ENCODE measurements around the gene DYNC1H1.
A peak's percentile ranks its signal among the peaks of the same experiment; 100 is the strongest.

DYNC1H1 gene

DNA sequence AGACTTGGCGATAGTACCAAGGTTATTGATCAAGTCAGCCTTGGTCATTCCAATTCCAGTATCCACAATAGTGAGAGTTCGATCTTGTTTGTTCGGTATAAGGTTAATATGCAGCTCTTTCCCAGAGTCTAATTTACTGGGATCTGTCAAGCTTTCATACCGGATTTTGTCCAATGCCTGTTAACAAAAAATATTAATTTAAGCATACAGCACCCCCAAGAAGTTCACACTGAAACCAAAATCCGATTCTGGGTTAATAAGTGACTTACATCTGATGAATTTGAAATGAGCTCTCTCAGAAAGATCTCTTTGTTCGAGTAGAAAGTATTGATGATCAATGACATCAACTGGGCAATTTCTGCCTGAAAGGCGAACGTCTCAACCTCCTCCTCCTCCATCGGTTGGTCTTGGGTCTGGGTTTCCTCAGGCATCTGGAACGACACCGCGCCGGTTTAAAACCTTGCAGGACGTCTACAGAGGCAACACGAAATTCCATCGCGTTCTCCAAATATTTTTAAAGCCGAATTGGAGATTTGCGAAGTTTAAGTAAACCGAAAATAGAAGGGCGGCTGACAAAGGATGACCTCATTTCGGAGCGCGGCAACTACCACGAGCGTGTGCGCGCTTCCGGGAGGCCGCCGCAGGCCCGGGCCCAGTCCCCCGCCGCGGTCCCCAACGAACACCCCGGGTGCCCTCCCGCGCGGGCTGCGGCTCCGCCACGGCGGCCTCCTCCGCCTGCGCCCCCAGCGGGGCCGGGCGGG is 121.8 kb downstream of the DYNC1H1 start:
- Histone ChIP-seq H4K8ac (ENCODE audit: low read depth, low read length) (no peak overlapping the region), H3K9ac (ENCODE audit: low read depth, low read length, poor library complexity) (peak overlapping the region; percentile 80), H3K36me3 (replicated peaks in 1 of 2; ENCODE audit: control insufficient read depth in 2 of 2, insufficient read depth in 2 of 2, low read length in 2 of 2) (peaks cover 23 to 52% of the 10 kb centered on the region in 2 donors), H3K4me2 (ENCODE audit: insufficient read depth, low read length, poor library complexity, severe bottlenecking) (peak overlapping the region; percentile 67), H2BK15ac (ENCODE audit: low read length) (peak overlapping the region; percentile 27), H2AK5ac (ENCODE audit: low read depth, low read length) (peak overlapping the region; percentile 66), H4K91ac (ENCODE audit: low read depth, low read length, poor library complexity) (no peak overlapping the region), H2AFZ (ENCODE audit: low read length) (peak overlapping the region; percentile 47), H3K27ac (replicated peaks; ENCODE audit: low read length) (no peak overlapping the region), H3K9me3 (replicated peaks in 1 of 2; ENCODE audit: control insufficient read depth in 2 of 2, insufficient read depth in 1 of 2, low read depth in 1 of 2, low read length in 2 of 2) (no peaks in the 10 kb centered on the region), H3K23ac (ENCODE audit: low read depth, low read length, poor library complexity) (no peak overlapping the region), H3K14ac (ENCODE audit: low read length) (no peak overlapping the region), H3K18ac (ENCODE audit: low read length) (peak overlapping the region; percentile 94), H3K4me3 (ENCODE audit: low read length in 2 of 2) (peak overlapping the region; percentile 86 to 90), H3K4ac (ENCODE audit: low read length) (no peak overlapping the region), H3K79me1 (ENCODE audit: low read depth, low read length) (peaks cover 8% of the 10 kb centered on the region), H3K4me1 (ENCODE audit: control insufficient read depth in 2 of 2, insufficient read depth in 1 of 2, low read depth in 1 of 2, low read length in 2 of 2) (peaks cover 11 to 22% of the 10 kb centered on the region in 2 donors), H2BK120ac (ENCODE audit: low read depth, low read length) (no peak overlapping the region), H2BK12ac (ENCODE audit: low read length) (no peak overlapping the region), H3K27me3 (ENCODE audit: control insufficient read depth in 3 of 3, insufficient read depth in 3 of 3, low read depth in 1 of 3, low read length in 3 of 3) (no peaks in the 10 kb centered on the region), H2BK5ac (ENCODE audit: low read length) (no peak overlapping the region)
- DNase-seq (ENCODE audit: low spot score): no peak
- WGBS, 2 donors (ENCODE audit: extremely low coverage in 2 of 2, insufficient read length in 2 of 2, insufficient replicate concordance in 1 of 2): no CpG with 5 or more reads among the region's 49 CpGs

DNA sequence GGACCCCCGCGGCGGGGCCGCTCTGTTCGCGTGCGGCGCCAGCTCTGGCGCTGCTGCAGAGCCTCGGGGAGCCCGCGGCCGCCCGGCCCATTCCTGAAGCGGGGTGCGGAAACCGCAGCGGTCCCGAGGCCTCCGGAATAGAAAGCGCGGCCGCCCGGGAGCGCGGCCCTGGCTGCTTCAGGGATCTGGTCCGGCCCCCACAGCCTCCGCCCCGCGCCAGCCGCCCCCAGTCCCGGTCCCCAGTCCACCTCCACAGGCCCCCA is 122.3 kb downstream of the DYNC1H1 start:
- no peak for DNase-seq (ENCODE audit: low spot score)
- no peak overlapping the region for H3K27ac ChIP-seq (replicated peaks; ENCODE audit: low read length)
- no peaks in the 10 kb centered on the region for H3K27me3 ChIP-seq (ENCODE audit: control insufficient read depth in 3 of 3, insufficient read depth in 3 of 3, low read depth in 1 of 3, low read length in 3 of 3)
- H3K14ac ChIP-seq (ENCODE audit: low read length): no peak overlapping the region
- H2BK12ac ChIP-seq (ENCODE audit: low read length): no peak overlapping the region
- H3K23ac ChIP-seq (ENCODE audit: low read depth, low read length, poor library complexity): peak overlapping the region; percentile 99
- H3K79me1 ChIP-seq (ENCODE audit: low read depth, low read length): peaks cover 8% of the 10 kb centered on the region
- H2AFZ ChIP-seq (ENCODE audit: low read length): peak overlapping the region; percentile 86
- no peak overlapping the region for H3K4ac ChIP-seq (ENCODE audit: low read length)
- peaks cover 21 to 47% of the 10 kb centered on the region in 2 donors for H3K36me3 ChIP-seq (replicated peaks in 1 of 2; ENCODE audit: control insufficient read depth in 2 of 2, insufficient read depth in 2 of 2, low read length in 2 of 2)
- peaks cover 11 to 22% of the 10 kb centered on the region in 2 donors for H3K4me1 ChIP-seq (ENCODE audit: control insufficient read depth in 2 of 2, insufficient read depth in 1 of 2, low read depth in 1 of 2, low read length in 2 of 2)
- H3K4me3 ChIP-seq (ENCODE audit: low read length in 2 of 2): peak overlapping the region; percentile 86 to 90
- H4K91ac ChIP-seq (ENCODE audit: low read depth, low read length, poor library complexity): no peak overlapping the region
- H3K18ac ChIP-seq (ENCODE audit: low read length): peak overlapping the region; percentile 94
- WGBS, 2 donors (ENCODE audit: extremely low coverage in 2 of 2, insufficient read length in 2 of 2, insufficient replicate concordance in 1 of 2): no CpG with 5 or more reads among the region's 32 CpGs
- no peak overlapping the region for H4K8ac ChIP-seq (ENCODE audit: low read depth, low read length)
- peak overlapping the region; percentile 93 for H3K9ac ChIP-seq (ENCODE audit: low read depth, low read length, poor library complexity)
- peak overlapping the region; percentile 27 for H2BK15ac ChIP-seq (ENCODE audit: low read length)
- peak overlapping the region; percentile 66 for H2AK5ac ChIP-seq (ENCODE audit: low read depth, low read length)
- no peaks in the 10 kb centered on the region for H3K9me3 ChIP-seq (replicated peaks in 1 of 2; ENCODE audit: control insufficient read depth in 2 of 2, insufficient read depth in 1 of 2, low read depth in 1 of 2, low read length in 2 of 2)
- peak overlapping the region; percentile 93 for H2BK5ac ChIP-seq (ENCODE audit: low read length)
- H2BK120ac ChIP-seq (ENCODE audit: low read depth, low read length): no peak overlapping the region
- peak overlapping the region; percentile 67 for H3K4me2 ChIP-seq (ENCODE audit: insufficient read depth, low read length, poor library complexity, severe bottlenecking)

DNA sequence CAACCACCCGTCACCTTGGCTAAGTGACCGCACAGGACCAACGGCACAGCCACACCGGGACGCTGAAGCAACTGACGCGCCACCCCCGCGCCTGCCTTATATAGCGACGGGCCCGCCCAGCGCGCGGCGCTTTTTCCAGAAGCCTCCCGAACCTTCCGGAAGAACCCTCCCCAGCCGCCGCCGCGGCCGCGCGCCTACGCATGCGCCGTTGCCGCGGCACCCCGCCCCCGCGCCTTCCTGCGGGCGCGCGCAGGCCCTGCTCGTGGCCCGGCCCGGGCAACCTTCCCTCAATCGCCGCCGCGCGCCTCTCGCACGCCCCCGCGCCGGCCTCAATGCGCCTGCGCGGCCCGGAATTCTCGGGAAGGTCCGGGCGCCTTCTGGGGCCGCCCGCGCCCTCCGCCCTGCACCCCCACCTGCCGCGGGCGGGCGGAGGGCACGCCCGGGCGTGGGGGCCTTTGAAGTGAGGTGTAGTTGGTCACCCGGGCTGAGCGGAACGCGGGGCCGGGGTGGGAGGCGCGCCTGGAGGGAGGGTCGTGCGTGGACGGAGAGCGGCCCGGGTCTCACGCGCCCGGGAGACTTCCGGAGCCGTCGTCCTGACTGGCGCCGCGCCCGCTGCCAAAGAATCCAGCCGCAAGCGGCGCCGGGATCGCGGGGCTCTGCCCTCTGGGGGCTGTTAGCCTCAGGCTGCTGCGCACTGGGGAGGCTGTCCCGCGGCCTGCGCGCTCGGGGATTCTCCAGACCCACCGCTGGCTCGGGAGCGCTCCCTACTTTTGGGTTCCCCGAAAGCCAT is 122.8 kb downstream of the DYNC1H1 start, which contains the start of gene HSP90AA1:
HSP90AA1 (minus strand) TSS at position 73 of the 790 bp plus-strand sequence. CDS start 666 bp downstream, outside the sequence.
- no CpG with 5 or more reads among the region's 106 CpGs for WGBS, 2 donors (ENCODE audit: extremely low coverage in 2 of 2, insufficient read length in 2 of 2, insufficient replicate concordance in 1 of 2)
- DNase-seq (ENCODE audit: low spot score): peak; percentile 95
- H3K9me3 ChIP-seq (replicated peaks in 1 of 2; ENCODE audit: control insufficient read depth in 2 of 2, insufficient read depth in 1 of 2, low read depth in 1 of 2, low read length in 2 of 2): no peaks in the 10 kb centered on the region
- peak within 1 kb of the TSS; percentile 99 for H3K18ac ChIP-seq (ENCODE audit: low read length)
- peak within 1 kb of the TSS; percentile 93 for H3K9ac ChIP-seq (ENCODE audit: low read depth, low read length, poor library complexity)
- H2BK5ac ChIP-seq (ENCODE audit: low read length): peak within 1 kb of the TSS; percentile 93
- H2BK120ac ChIP-seq (ENCODE audit: low read depth, low read length): no peak within 1 kb of the TSS
- peak within 1 kb of the TSS; percentile 86 to 90 for H3K4me3 ChIP-seq (ENCODE audit: low read length in 2 of 2)
- peak within 1 kb of the TSS; percentile 99 for H3K23ac ChIP-seq (ENCODE audit: low read depth, low read length, poor library complexity)
- peak within 1 kb of the TSS; percentile 27 for H2BK15ac ChIP-seq (ENCODE audit: low read length)
- H3K27me3 ChIP-seq (ENCODE audit: control insufficient read depth in 3 of 3, insufficient read depth in 3 of 3, low read depth in 1 of 3, low read length in 3 of 3): no peaks in the 10 kb centered on the region
- H4K8ac ChIP-seq (ENCODE audit: low read depth, low read length): no peak within 1 kb of the TSS
- H3K27ac ChIP-seq (replicated peaks; ENCODE audit: low read length): peak within 1 kb of the TSS; percentile 87
- H4K91ac ChIP-seq (ENCODE audit: low read depth, low read length, poor library complexity): no peak within 1 kb of the TSS
- peak within 1 kb of the TSS; percentile 87 for H3K4me2 ChIP-seq (ENCODE audit: insufficient read depth, low read length, poor library complexity, severe bottlenecking)
- H3K79me1 ChIP-seq (ENCODE audit: low read depth, low read length): peaks cover 8% of the 10 kb centered on the region
- H2BK12ac ChIP-seq (ENCODE audit: low read length): no peak within 1 kb of the TSS
- peak within 1 kb of the TSS; percentile 78 for H3K14ac ChIP-seq (ENCODE audit: low read length)
- H3K4me1 ChIP-seq (ENCODE audit: control insufficient read depth in 2 of 2, insufficient read depth in 1 of 2, low read depth in 1 of 2, low read length in 2 of 2): peaks cover 11 to 22% of the 10 kb centered on the region in 2 donors
- H3K4ac ChIP-seq (ENCODE audit: low read length): no peak within 1 kb of the TSS
- H2AK5ac ChIP-seq (ENCODE audit: low read depth, low read length): peak within 1 kb of the TSS; percentile 71
- peak within 1 kb of the TSS; percentile 98 for H2AFZ ChIP-seq (ENCODE audit: low read length)
- peaks cover 19 to 42% of the 10 kb centered on the region in 2 donors for H3K36me3 ChIP-seq (replicated peaks in 1 of 2; ENCODE audit: control insufficient read depth in 2 of 2, insufficient read depth in 2 of 2, low read length in 2 of 2)

DNA sequence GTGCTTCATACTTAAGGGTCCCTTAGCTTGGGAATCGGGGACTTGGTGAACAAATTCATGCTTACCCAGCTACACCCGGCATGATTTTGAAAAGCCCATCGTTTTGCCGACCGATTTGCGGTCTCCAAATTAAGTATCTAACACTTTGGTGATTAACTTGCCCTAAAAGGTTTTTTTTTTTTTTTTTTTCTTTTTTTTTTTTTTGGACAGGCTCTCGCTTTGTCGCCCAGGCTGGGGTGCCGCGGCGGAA is 123.3 kb downstream of the DYNC1H1 start:
- no peak overlapping the region for H4K8ac ChIP-seq (ENCODE audit: low read depth, low read length)
- no peak overlapping the region for H2BK15ac ChIP-seq (ENCODE audit: low read length)
- peak overlapping the region; percentile 98 for H2AFZ ChIP-seq (ENCODE audit: low read length)
- H3K36me3 ChIP-seq (replicated peaks in 1 of 2; ENCODE audit: control insufficient read depth in 2 of 2, insufficient read depth in 2 of 2, low read length in 2 of 2): peaks cover 18 to 37% of the 10 kb centered on the region in 2 donors
- H3K27me3 ChIP-seq (ENCODE audit: control insufficient read depth in 3 of 3, insufficient read depth in 3 of 3, low read depth in 1 of 3, low read length in 3 of 3): no peaks in the 10 kb centered on the region
- peak overlapping the region; percentile 71 for H2AK5ac ChIP-seq (ENCODE audit: low read depth, low read length)
- no peak overlapping the region for H3K4ac ChIP-seq (ENCODE audit: low read length)
- peak overlapping the region; percentile 80 for H3K23ac ChIP-seq (ENCODE audit: low read depth, low read length, poor library complexity)
- H3K4me2 ChIP-seq (ENCODE audit: insufficient read depth, low read length, poor library complexity, severe bottlenecking): peak overlapping the region; percentile 87
- H4K91ac ChIP-seq (ENCODE audit: low read depth, low read length, poor library complexity): no peak overlapping the region
- H3K18ac ChIP-seq (ENCODE audit: low read length): peak overlapping the region; percentile 99
- no peaks in the 10 kb centered on the region for H3K9me3 ChIP-seq (replicated peaks in 1 of 2; ENCODE audit: control insufficient read depth in 2 of 2, insufficient read depth in 1 of 2, low read depth in 1 of 2, low read length in 2 of 2)
- H2BK5ac ChIP-seq (ENCODE audit: low read length): peak overlapping the region; percentile 93
- peak overlapping the region; percentile 87 for H3K27ac ChIP-seq (replicated peaks; ENCODE audit: low read length)
- no peak overlapping the region for H2BK12ac ChIP-seq (ENCODE audit: low read length)
- H3K4me3 ChIP-seq (ENCODE audit: low read length in 2 of 2): peak overlapping the region; percentile 85 to 86
- DNase-seq (ENCODE audit: low spot score): no peak
- WGBS, 2 donors (ENCODE audit: extremely low coverage in 2 of 2, insufficient read length in 2 of 2, insufficient replicate concordance in 1 of 2): no CpG with 5 or more reads among the region's 11 CpGs
- no peak overlapping the region for H2BK120ac ChIP-seq (ENCODE audit: low read depth, low read length)
- peak overlapping the region; percentile 78 for H3K14ac ChIP-seq (ENCODE audit: low read length)
- peaks cover 8% of the 10 kb centered on the region for H3K79me1 ChIP-seq (ENCODE audit: low read depth, low read length)
- peak overlapping the region; percentile 78 for H3K9ac ChIP-seq (ENCODE audit: low read depth, low read length, poor library complexity)
- H3K4me1 ChIP-seq (ENCODE audit: control insufficient read depth in 2 of 2, insufficient read depth in 1 of 2, low read depth in 1 of 2, low read length in 2 of 2): peaks cover 11 to 22% of the 10 kb centered on the region in 2 donors
